NK-92 treated with Interleukin-12 subunit alpha and Interleukin-12 subunit beta, amount 100 ng/mL, for 24 hours (cell line): ENCODE data around the gene IPO7.
"Not testable (repeated sequence)": the region's sequence is repeated elsewhere in the genome, so short reads cannot be mapped to it uniquely, and the experiment has no call there.

Experiments used
- DNase-seq: peaks from one replicate; lab custom pipeline; 2025; lab: John Stamatoyannopoulos, UW

Gene IPO7

GRCh38 chr11:9399466-9399865 is 15.0 kb downstream of the IPO7 start:
- no peak for DNase-seq

- DNase-seq, result not testable (repeated sequence)
These were observed 17.4 kb downstream of the IPO7 start for GRCh38 chr11:9401884-9402283.

- DNase-seq, result no peak
These were observed 44.3 kb downstream of the IPO7 start for GRCh38 chr11:9428706-9429105.

GRCh38 chr11:9438611-9439010 is 54.2 kb downstream of the IPO7 start:
- DNase-seq, result no peak

GRCh38 chr11:9446230-9446629 is 61.8 kb downstream of the IPO7 start:
- no peak for DNase-seq

- DNase-seq, result no peak
These were observed 64.3 kb downstream of the IPO7 start for GRCh38 chr11:9448576-9449352.

- DNase-seq, result not testable (repeated sequence)
These were observed 67.6 kb downstream of the IPO7 start for GRCh38 chr11:9452023-9452422.

- DNase-seq, result no peak
These were observed 71.3 kb downstream of the IPO7 start for GRCh38 chr11:9455722-9456121.

GRCh38 chr11:9459667-9460321 is 75.3 kb downstream of the IPO7 start:
- no peak for DNase-seq

- peak; percentile 100 for DNase-seq
These were observed 76.0 kb downstream of the IPO7 start, which contains the start of gene ZNF143 for GRCh38 chr11:9460322-9461062. ZNF143 (plus strand) TSS chr11:9461012; CDS start chr11:9471309, 10,297 bp downstream.

- peak; percentile 85 for DNase-seq
These were observed 76.8 kb downstream of the IPO7 start for GRCh38 chr11:9461063-9461759.

GRCh38 chr11:9461760-9462134 is 77.3 kb downstream of the IPO7 start:
- no peak for DNase-seq

GRCh38 chr11:9462172-9462799 is 77.8 kb downstream of the IPO7 start:
- no peak for DNase-seq

- DNase-seq, result no peak
These were observed 78.5 kb downstream of the IPO7 start for GRCh38 chr11:9462806-9463537.

GRCh38 chr11:9470765-9471164 is 86.3 kb downstream of the IPO7 start:
- DNase-seq, result no peak

GRCh38 chr11:9473408-9473807 is 89.0 kb downstream of the IPO7 start:
- no peak for DNase-seq

- no peak for DNase-seq
These were observed 95.4 kb downstream of the IPO7 start for GRCh38 chr11:9479899-9480298.

GRCh38 chr11:9489080-9489765 is 104.8 kb downstream of the IPO7 start:
- DNase-seq, result no peak

GRCh38 chr11:9490376-9490775 is 105.9 kb downstream of the IPO7 start:
- DNase-seq, result no peak

- DNase-seq, result no peak
These were observed 109.0 kb downstream of the IPO7 start for GRCh38 chr11:9493492-9493891.
